Astrocyte of the cerebellum (primary cell): ENCODE measurements around the gene RUVBL1.

ENCODE experiments used
- DNase-seq: peaks from one replicate; pipeline ENCODE4 v3.0.0-alpha.2; 2011; ENCODE audit warnings: low read depth
- H3K4me3 ChIP-seq: 2 replicates; pipeline ENCODE4 v1.5.1; 2011; ENCODE audit warnings: mild to moderate bottlenecking, low read depth, low read length, moderate library complexity
- in situ Hi-C: cut with HindIII; loops from 2 replicates; pipeline ENCODE4 v1.10.0; 2017; ENCODE audit warnings: low sequenced_read_pairs
- TF ChIP-seq, protein P1 (sequence below): IDR thresholded peaks from 2 replicates; pipeline ENCODE4 v1.5.1; 2012; ENCODE audit warnings: low read length, low read depth, moderate library complexity, mild to moderate bottlenecking; ENCODE audit errors: missing control alignments

Gene RUVBL1

DNA sequence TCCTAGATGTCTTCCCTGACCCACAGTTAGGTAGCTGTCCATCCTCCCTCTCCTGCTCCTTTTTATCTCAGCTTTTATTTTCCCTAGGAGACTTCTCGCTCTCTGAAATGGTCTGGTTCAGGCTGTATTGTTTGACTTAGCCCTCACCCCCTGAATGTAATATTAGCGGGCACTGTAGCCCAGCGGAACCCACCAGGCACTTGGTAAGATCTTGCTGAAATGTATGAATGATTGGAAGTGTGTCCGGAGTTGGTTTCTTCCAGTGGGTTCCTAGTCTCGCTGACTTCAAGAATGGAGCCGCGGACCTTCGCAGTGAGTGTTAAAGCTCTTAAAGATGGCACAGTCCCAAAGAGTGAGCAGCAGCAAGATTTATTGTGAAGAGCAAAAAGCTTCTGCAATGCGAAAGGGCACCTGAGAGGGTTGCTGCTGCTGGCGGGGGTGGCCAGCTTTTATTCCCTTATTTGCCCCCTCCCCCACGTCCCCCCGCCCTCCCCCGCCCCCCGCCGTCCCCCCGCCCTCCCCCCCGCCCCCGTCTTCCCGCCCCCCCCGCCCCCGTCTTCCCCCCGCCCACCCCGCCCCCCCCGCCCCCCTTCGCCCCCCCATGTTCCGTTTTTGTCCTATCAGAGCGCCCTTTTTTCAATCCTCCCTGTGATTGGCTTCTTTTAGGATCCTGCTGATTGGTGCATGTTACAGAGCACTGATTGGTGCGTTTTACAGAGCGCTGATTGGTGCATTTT lies 29.0 kb upstream of the RUVBL1 start:
- DNase-seq = peak; percentile 32
- peak overlapping the region; percentile 81 for H3K4me3 ChIP-seq
- in situ Hi-C loops = loop anchor here (25.0 kb wide), 1 partner anchor 435 kb away; no protein-coding TSS in a partner anchor
- TF ChIP-seq, protein P1, sequence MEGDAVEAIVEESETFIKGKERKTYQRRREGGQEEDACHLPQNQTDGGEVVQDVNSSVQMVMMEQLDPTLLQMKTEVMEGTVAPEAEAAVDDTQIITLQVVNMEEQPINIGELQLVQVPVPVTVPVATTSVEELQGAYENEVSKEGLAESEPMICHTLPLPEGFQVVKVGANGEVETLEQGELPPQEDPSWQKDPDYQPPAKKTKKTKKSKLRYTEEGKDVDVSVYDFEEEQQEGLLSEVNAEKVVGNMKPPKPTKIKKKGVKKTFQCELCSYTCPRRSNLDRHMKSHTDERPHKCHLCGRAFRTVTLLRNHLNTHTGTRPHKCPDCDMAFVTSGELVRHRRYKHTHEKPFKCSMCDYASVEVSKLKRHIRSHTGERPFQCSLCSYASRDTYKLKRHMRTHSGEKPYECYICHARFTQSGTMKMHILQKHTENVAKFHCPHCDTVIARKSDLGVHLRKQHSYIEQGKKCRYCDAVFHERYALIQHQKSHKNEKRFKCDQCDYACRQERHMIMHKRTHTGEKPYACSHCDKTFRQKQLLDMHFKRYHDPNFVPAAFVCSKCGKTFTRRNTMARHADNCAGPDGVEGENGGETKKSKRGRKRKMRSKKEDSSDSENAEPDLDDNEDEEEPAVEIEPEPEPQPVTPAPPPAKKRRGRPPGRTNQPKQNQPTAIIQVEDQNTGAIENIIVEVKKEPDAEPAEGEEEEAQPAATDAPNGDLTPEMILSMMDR = no peak

GRCh38 chr3:128151758-128152274 lies 28.2 kb upstream of the RUVBL1 start:
- TF ChIP-seq, protein P1 = no peak
- in situ Hi-C loops = loop anchor here (25.0 kb wide), 1 partner anchor 435 kb away; no protein-coding TSS in a partner anchor
- no peak for DNase-seq
- H3K4me3 ChIP-seq = no peak overlapping the region

DNA sequence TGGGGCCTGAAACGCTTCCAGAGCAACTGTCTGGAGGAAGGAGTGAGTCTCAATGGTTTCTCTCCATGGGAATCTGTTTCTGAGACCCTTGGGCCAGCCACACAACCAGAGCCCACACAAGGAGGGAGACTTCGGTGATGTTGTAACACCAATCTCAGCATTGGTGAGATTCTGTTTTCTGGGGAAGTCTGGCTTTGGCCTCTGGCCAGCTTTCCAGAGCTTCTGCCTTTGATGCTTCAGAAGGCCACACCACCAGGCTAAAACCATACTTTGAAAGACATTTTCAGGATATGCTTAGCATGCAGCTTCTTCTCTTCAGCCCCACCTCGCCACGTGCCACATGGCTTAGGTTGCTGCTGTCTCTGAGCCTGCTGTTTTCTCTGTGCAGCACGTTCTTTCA lies 26.0 kb upstream of the RUVBL1 start:
- in situ Hi-C loops = loop anchor here (10.0 to 25.0 kb wide), 2 partner anchors 55 to 438 kb away; no protein-coding TSS in a partner anchor
- TF ChIP-seq, protein P1 = no peak
- no peak for DNase-seq
- H3K4me3 ChIP-seq = no peak overlapping the region

DNA sequence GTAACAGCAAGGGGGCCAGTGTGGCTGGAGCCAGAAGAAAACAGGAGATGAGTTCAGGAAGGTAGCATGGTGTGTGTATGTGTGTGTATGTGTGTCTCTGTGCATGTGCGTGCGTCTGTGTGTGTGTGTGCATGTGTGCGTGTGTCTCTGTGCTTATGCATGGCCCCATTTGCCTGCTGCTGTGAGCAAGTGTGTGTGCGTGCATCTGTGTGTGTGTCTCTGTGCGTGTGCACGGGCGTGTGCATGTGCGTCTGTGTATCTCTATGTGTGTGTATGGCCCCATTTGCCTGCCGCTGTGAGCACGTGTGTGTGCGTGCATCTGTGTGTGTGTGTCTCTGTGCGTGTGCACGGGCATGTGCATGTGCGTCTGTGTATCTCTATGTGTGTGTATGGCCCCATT lies 22.6 kb upstream of the RUVBL1 start:
- DNase-seq = no peak
- H3K4me3 ChIP-seq = no peak overlapping the region
- TF ChIP-seq, protein P1 = no peak
- in situ Hi-C loops = loop anchor here (10.0 kb wide), 1 partner anchor 51 kb away; no protein-coding TSS in a partner anchor

- in situ Hi-C loops = loop anchor here (10.0 kb wide), 1 partner anchor 50 kb away; no protein-coding TSS in a partner anchor
- no peak for DNase-seq
Measured at GRCh38 chr3:128145279-128145678, 21.7 kb upstream of the RUVBL1 start.

GRCh38 chr3:128144512-128145187 lies 21.0 kb upstream of the RUVBL1 start:
- DNase-seq = no peak
- in situ Hi-C loops = loop anchor here (10.0 kb wide), 1 partner anchor 50 kb away; no protein-coding TSS in a partner anchor
- TF ChIP-seq, protein P1 = no peak
- H3K4me3 ChIP-seq = no peak overlapping the region

More at GRCh38 chr3:128145279-128145678, 21.7 kb upstream of the RUVBL1 start:
- TF ChIP-seq, protein P1 = no peak
- no peak overlapping the region for H3K4me3 ChIP-seq
